HK-2 (cell line): ENCODE results near the gene TSPOAP1.

ENCODE experiments used
- DNase-seq: peaks from one replicate; pipeline ENCODE4 v3.0.0-alpha.2; 2018; ENCODE audit not compliant: unreplicated experiment

The TSPOAP1 gene

DNA sequence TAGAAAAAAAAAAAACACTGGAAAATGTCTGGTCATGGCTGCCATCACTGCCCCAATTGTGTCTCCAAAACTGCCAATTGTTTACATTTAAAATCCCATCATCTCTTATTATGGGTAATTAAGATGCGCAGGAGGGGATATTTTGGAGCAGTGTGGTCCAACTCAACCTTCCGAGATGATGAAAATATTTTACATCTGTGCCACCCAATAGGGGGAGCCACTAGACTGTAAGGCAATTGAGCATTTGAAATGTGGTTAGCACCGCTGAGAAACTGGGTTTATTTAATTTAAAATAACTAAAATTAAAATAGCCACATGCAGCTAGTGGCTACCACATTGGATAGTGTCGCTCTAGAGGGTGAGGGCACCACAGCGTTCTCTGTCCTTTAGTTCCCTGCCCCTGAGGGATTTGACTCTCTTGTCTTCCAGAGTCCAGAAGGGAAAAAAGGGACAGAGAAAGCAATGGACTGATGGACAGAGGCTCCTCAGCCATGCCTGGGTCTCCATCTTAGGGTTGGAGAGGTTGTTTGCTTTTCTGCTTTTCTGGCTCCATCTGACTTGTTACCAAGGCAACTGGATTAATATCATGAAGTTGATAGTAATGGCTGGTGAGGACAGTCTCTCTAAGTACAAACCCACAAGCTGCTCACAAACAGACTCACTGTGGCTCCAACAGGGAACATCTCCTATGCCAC lies 51.3 kb downstream of the TSPOAP1 start:
- DNase-seq: no peak

DNA sequence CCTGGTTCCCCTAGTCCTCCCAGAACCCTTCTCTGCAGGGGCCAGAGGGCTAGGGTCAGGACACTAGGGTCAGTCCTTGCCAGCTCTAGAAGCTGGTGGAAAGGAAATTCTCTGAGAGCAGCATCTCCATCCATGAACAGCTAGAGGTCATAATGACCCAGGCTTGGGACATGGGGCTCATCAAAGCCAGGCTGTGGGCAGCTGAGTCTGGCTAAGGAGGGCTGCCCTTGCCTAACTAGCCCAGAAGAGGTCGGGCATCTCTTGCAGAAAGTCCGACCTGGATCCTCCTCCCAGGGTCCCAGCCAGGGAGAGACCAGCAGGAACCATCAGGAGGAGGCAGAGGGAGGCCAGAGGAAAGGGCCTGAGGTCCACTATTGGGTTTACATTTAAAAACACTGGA lies 52.2 kb downstream of the TSPOAP1 start:
- no peak for DNase-seq

DNA sequence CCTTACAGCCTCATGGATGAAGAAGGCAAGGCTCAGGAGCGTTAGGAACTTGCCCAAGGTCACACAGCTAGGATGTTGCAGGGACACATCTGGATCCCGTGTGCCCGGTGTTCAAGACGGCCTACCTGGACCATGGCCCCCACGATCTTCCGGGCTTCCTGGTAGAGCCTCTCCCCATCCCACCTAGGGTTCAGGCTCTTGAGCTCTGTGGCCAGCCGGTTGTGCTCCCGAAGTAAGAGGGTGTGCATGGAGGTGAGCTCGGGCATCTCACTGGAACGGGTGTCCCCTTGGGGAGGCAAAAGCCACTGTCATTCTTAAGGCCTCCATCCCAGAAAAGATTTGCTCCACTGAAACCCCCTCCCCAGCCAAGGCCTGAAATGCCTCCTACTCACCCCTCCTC lies 53.2 kb downstream of the TSPOAP1 start:
- no peak for DNase-seq

- DNase-seq: no peak
Measured at GRCh38 chr17:58273453-58274104, 55.0 kb downstream of the TSPOAP1 start.

- no peak for DNase-seq
Measured at GRCh38 chr17:58272367-58273280, 56.0 kb downstream of the TSPOAP1 start.

GRCh38 chr17:58271216-58271931 lies 57.2 kb downstream of the TSPOAP1 start:
- no peak for DNase-seq

- no peak for DNase-seq
Measured at GRCh38 chr17:58270476-58271215, 57.9 kb downstream of the TSPOAP1 start.

GRCh38 chr17:58269557-58270291 lies 58.9 kb downstream of the TSPOAP1 start:
- no peak for DNase-seq

DNA sequence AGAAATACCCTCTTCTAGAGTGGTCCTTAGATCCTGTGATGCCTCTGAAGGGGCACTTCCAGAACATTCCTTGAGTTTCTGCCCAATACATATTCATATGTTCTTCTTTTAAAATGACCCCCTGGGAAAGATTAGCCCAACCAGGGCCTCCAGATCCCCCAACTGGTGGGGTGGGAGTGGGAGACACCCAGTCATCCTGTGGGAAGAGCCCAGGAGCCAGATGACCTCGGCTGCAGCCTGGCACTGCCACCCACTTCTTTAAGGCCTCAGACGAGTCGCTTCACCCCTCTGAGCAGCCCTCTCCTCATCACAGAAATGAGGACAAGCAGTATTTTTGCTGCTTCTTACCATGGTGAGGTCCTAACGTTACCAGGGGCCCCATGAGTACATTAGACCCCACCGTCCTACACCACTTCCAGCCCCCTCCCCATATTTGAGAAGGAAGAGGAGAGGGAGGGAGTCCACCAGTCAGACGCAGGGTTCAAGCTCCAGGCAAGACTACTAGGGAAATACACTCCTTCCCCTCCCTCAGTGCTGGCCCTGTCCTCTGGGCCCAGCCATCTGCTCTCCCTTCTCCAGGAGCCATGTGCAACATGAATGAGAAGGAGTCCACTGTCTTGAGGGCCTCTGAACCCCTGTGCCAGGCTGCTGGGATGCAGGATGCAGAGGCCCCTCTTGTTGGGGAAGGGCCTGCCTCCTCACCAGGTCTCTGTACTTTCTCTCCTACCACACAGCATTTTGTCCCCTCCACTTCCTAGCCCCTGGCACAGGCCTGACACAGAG lies 59.6 kb downstream of the TSPOAP1 start:
- DNase-seq: no peak

DNA sequence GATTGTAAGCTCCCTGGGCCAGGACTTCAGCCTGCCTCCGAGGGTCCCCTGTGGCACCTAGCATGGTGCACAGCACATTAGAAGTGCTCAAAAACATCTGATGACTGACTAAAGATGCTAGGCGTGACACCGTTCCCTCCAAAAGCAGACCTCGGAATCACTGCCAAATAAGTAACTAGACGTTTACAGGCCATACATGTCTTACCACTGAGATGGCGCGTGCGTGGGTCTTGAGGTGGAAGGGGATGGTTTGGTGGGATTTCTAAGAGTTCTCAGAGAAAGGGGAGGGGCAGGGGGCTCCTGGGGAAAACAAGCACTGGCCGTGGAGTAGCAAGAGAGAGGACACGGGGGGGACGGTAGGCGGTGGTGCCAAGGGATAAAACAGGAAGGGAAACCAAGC lies 60.3 kb downstream of the TSPOAP1 start:
- DNase-seq: no peak

GRCh38 chr17:58267347-58268324 lies 61.0 kb downstream of the TSPOAP1 start:
- no peak for DNase-seq

GRCh38 chr17:58265902-58266875 lies 62.4 kb downstream of the TSPOAP1 start:
- no peak for DNase-seq

DNA sequence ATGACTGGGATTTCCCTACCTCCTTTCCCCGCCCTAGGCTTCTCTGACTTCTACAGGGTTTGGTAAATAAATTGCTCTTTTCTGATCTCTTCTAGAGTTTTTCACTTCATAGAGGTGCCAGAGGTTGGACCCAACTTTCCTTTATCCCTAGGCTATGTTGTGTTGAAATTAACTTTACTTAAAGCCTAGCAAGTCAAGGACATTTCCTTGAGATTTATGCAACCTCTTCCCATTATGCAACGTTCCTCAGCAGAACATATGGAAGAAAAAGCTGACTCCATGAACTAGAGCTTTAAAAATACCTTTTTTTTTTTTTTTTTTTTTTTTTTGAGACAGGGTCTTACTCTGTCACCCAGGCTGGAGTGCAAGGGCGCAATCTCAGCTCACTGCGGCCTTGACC lies 63.3 kb downstream of the TSPOAP1 start:
- no peak for DNase-seq

DNA sequence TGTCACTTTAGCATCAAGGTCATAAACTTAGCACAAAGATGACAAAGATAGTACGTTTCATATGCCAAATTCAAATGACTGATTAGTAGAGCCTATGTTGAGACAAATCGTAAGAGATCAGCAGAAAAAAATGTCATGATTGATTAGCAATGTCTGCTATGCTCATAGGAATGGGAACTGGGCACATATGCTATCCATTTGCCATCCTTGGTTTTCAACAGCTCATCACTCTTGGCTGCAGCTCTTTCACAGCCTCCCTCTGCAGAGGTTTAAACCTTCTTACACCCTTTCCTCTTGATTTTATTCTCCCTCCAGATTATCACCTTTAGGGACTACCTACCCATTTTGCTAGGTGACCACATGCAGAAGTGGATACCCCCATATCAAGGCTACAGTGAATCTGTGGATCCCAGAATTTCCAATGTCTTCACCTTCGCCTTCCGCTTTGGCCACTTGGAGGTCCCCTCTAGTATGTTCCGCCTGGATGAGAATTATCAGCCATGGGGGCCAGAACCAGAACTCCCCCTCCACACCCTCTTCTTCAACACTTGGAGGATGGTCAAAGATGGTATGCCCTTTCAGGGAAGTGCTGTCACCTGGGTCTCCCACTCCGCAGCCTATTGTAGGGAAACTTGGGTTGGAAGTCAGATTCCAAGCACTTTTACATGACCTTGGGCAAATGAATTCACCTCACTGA lies 64.0 kb downstream of the TSPOAP1 start:
- no peak for DNase-seq

- DNase-seq: no peak
Measured at GRCh38 chr17:58263773-58264172, 64.8 kb downstream of the TSPOAP1 start.

- no peak for DNase-seq
Measured at GRCh38 chr17:58262149-58262548, 66.4 kb downstream of the TSPOAP1 start.

- no peak for DNase-seq
Measured at GRCh38 chr17:58254803-58255202, 73.8 kb downstream of the TSPOAP1 start.
